GM12874 (cell line): ENCODE measurements around the gene CHST15.

Experiments
- CTCF ChIP-seq: IDR thresholded peaks from 2 replicates; pipeline ENCODE4 v1.5.1; 2011; ENCODE audit warnings: low read depth, mild to moderate bottlenecking, control low read depth, low read length, moderate library complexity; ENCODE audit not compliant: insufficient read depth

Gene CHST15

GRCh38 chr10:124048371-124049290 lies 44.8 kb downstream of the CHST15 start:
- TF ChIP-seq CTCF = no peak

GRCh38 chr10:124047427-124048152 lies 45.8 kb downstream of the CHST15 start:
- no peak for TF ChIP-seq CTCF

GRCh38 chr10:124045801-124046355 lies 47.5 kb downstream of the CHST15 start:
- no peak for TF ChIP-seq CTCF

GRCh38 chr10:124045276-124045675 lies 48.1 kb downstream of the CHST15 start:
- TF ChIP-seq CTCF = no peak

GRCh38 chr10:124044143-124044862 lies 49.1 kb downstream of the CHST15 start:
- TF ChIP-seq CTCF = no peak

- TF ChIP-seq CTCF = no peak
Observed at GRCh38 chr10:124043310-124044142, 49.9 kb downstream of the CHST15 start.
